T-cell (primary cell): Measurements from ENCODE around the gene MFGE8. TPM values are rescaled to one million over a fixed set of nuclear protein-coding genes. Genes with fewer than 3 reads are reported as not detected.

Experiments
- ATAC-seq, 4 experiments: fragments of 200-7000 bp in 3 of 4; fragments of 150-1000 bp in 1 of 4; cut with Tn5 transposase; replicated peaks in 1 of 4; 1 replicate in 3 of 4; 2 replicates in 1 of 4; pipeline ENCODE4 v1.10.0; 2021; ENCODE audit warnings: moderate library complexity in 3 of 4, mild to moderate bottlenecking in 2 of 4, moderate number of reproducible peaks in 1 of 4
- CTCF ChIA-PET, 2 donors: fragments of 300-600 bp; sonication (Branson Sonifier 250); formaldehyde crosslinking; loops; one replicate each; lab custom pipeline; 2022; ENCODE audit warnings: antibody characterized with exemption in 2 of 2; lab: Charles Lee
- POLR2A ChIA-PET, 2 donors: fragments of 300-600 bp; sonication (Branson Sonifier 250); formaldehyde crosslinking; loops; one replicate each; lab custom pipeline; 2022; ENCODE audit warnings: antibody characterized with exemption in 2 of 2; lab: Charles Lee
- DNase-seq, 35 experiments: peaks; one replicate each; pipeline versions ENCODE4 v3.0.0 to v3.0.0-alpha.2; 2013 to 2023
- H3K27ac ChIP-seq: one replicate; pipeline ENCODE4 v1.5.1; 2013; ENCODE audit warnings: low read length
- H3K27me3 ChIP-seq, 2 experiments: replicated peaks in 1 of 2; 1 replicate in 1 of 2; 2 replicates in 1 of 2; pipeline versions ENCODE4 v1.6.1 to v1.7.0; 2013; ENCODE audit warnings: low read length in 1 of 2, mixed read lengths in 1 of 2; ENCODE audit not compliant: control insufficient read depth in 2 of 2, insufficient read depth in 2 of 2; ENCODE audit errors: extremely low read depth in 1 of 2
- H3K36me3 ChIP-seq, 2 donors: 1 replicate in 1 of 2; 2 replicates in 1 of 2; pipeline versions ENCODE4 v1.6.1 to v1.7.0; 2013; ENCODE audit warnings: low read length in 1 of 2; ENCODE audit not compliant: control insufficient read depth in 2 of 2, insufficient read depth in 1 of 2; ENCODE audit errors: extremely low read depth in 1 of 2
- H3K4me1 ChIP-seq, 2 experiments: 1 replicate in 1 of 2; 2 replicates in 1 of 2; pipeline versions ENCODE4 v1.6.1 to v1.7.0; 2013; ENCODE audit warnings: low read length in 2 of 2, mixed read lengths in 1 of 2; ENCODE audit not compliant: insufficient read depth in 2 of 2, control insufficient read depth in 1 of 2; ENCODE audit errors: extremely low read depth in 1 of 2
- H3K4me3 ChIP-seq, 2 donors: 1 replicate in 1 of 2; 2 replicates in 1 of 2; pipeline versions ENCODE4 v1.5.1 to v1.7.0; 2013; ENCODE audit warnings: mild to moderate bottlenecking in 2 of 2, low read length in 1 of 2, moderate library complexity in 1 of 2; ENCODE audit not compliant: control insufficient read depth in 1 of 2; ENCODE audit errors: extremely low read depth in 1 of 2
- H3K9me3 ChIP-seq: 2 replicates; pipeline ENCODE4 v1.7.0; 2013
- H3K27ac Mint-ChIP-seq, 2 donors: one replicate each; pipeline ENCODE4 v1.8.0; 2020 to 2021; ENCODE audit warnings: mild to moderate bottlenecking in 2 of 2, mixed read lengths in 2 of 2
- H3K27me3 Mint-ChIP-seq, 2 donors: one replicate each; pipeline ENCODE4 v1.8.0; 2021 to 2022; ENCODE audit warnings: mixed read lengths in 2 of 2
- H3K36me3 Mint-ChIP-seq: one replicate; pipeline ENCODE4 v1.8.0; 2021; ENCODE audit warnings: mixed read lengths
- H3K4me1 Mint-ChIP-seq, 3 donors: one replicate each; pipeline ENCODE4 v1.8.0; 2020 to 2022; ENCODE audit warnings: mixed read lengths in 3 of 3, mild to moderate bottlenecking in 1 of 3
- H3K4me3 Mint-ChIP-seq, 3 donors: one replicate each; pipeline ENCODE4 v1.8.0; 2020 to 2022; ENCODE audit warnings: mild to moderate bottlenecking in 3 of 3, mixed read lengths in 3 of 3, moderate library complexity in 3 of 3
- H3K9me3 Mint-ChIP-seq, 3 donors: one replicate each; pipeline ENCODE4 v1.8.0; 2020 to 2022; ENCODE audit warnings: mixed read lengths in 3 of 3
- WGBS: methylation state at CpG from one replicate; pipeline ENCODE4 v1.1.5; 2013; ENCODE audit warnings: missing lambda C conversion rate; ENCODE audit not compliant: insufficient coverage; 5-methylcytosine and 5-hydroxymethylcytosine counted together
- total RNA-seq, 35 experiments: library from RNA in 6 of 35; stranded (reverse) in 6 of 35; fragments of 120-200 nt in 1 of 35; gene quantifications; one replicate each; pipeline versions ENCODE4 v1.2.1 to v1.2.4 and lab custom pipeline; 2013 to 2026

MFGE8 gene
- total RNA-seq, 5 donors from 2014 or later (not counting 1 experiment from before 2014, with no cell fraction given): 75.4 to 132 (median 99.5) TPM

DNA sequence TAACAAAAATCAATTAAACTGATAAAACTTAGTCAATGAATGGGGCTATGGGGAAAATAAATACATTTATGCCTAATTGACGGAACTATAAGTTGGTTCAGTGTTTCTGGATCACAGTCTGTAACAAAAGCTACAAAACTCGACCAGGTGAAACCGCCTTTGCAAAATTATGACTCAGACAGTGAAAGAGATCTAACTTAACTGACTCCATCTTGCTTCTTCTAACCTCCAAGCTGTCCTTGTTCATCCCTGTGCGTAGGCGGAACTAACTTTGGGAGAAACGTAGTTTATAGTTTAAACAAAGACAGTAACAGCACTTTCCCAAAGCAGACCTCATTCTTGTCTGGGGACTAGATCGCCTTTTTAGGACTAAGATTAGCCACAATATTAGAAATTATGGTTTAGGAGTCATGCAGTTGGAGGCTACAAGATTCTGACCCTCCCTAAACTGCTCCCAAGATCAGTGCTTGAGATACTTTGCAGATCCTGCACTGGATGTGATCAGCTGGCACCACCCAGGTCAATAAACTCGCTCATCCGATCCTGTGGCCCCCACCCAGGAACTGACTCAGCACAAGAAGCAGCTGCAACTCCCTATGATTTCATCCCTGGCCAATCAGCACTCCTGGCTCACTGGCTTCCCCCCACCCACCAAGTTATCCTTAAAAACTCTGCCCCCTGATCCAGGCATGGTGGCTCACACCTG is 7.2 kb upstream of the MFGE8 start:
- ChIA-PET CTCF (interaction anchor here in 1 of 2 donors (0.7 kb wide), 1 partner anchor 137 kb away, joined by 3 read pairs; no protein-coding TSS in a partner anchor), POLR2A (no interaction called here)
- WGBS: 19% methylated on average over 3 of the region's 9 CpGs
- Histone ChIP-seq H3K36me3 (no peaks in the 10 kb centered on the region), H3K4me3 (no peak overlapping the region), H3K27ac (no peak overlapping the region), H3K27me3 (peaks cover 3 to 9% of the 10 kb centered on the region in 2 experiments), H3K9me3 (no peaks in the 10 kb centered on the region), H3K4me1 (no peaks in the 10 kb centered on the region)
- peak in 1 of 4 experiments; percentile 32 for ATAC-seq
- Mint-ChIP-seq H3K36me3 (no peaks in the 10 kb centered on the region), H3K4me1 (peaks cover 0 to 8% (median 4%) of the 10 kb centered on the region in 3 donors), H3K27me3 (peaks cover 7 to 10% of the 10 kb centered on the region in 2 donors), H3K4me3 (no peak overlapping the region), H3K9me3 (no peaks in the 10 kb centered on the region), H3K27ac (no peak overlapping the region)
- DNase-seq: no peak

DNA sequence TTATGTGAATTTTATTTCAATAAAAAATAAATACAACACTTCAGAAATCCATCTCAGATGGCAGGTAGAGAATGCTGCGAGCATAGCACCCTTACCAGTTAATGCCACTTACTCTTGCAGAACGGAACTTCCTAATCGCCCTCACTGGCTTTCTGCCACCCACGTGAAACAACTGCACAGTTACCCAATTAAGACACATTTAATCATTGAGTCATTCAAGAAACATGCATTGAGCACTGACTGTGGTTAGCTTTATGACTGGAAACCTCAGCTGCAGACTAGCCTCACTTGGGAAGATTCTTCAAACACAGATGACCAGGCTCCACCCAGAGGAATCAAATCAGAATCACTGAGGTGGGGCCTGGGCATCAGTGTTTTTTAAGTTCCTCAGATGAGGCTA is 5.6 kb upstream of the MFGE8 start:
- ChIA-PET CTCF (no interaction called here), POLR2A (no interaction called here)
- Histone ChIP-seq H3K9me3 (no peaks in the 10 kb centered on the region), H3K27me3 (peaks cover 3 to 12% of the 10 kb centered on the region in 2 experiments), H3K4me3 (no peak overlapping the region), H3K36me3 (no peaks in the 10 kb centered on the region), H3K27ac (no peak overlapping the region), H3K4me1 (peaks cover 0 to under 1% of the 10 kb centered on the region in 2 experiments)
- H3K27me3 Mint-ChIP-seq: peaks cover 7 to 10% of the 10 kb centered on the region in 2 donors
- 40% methylated on average over 3 of the region's 4 CpGs for WGBS
- ATAC-seq: no peak
- no peaks in the 10 kb centered on the region for H3K36me3 Mint-ChIP-seq
- H3K9me3 Mint-ChIP-seq: no peaks in the 10 kb centered on the region
- H3K4me3 Mint-ChIP-seq: no peak overlapping the region
- peaks cover under 1 to 9% (median 4%) of the 10 kb centered on the region in 3 donors for H3K4me1 Mint-ChIP-seq
- DNase-seq: no peak
- H3K27ac Mint-ChIP-seq: no peak overlapping the region

DNA sequence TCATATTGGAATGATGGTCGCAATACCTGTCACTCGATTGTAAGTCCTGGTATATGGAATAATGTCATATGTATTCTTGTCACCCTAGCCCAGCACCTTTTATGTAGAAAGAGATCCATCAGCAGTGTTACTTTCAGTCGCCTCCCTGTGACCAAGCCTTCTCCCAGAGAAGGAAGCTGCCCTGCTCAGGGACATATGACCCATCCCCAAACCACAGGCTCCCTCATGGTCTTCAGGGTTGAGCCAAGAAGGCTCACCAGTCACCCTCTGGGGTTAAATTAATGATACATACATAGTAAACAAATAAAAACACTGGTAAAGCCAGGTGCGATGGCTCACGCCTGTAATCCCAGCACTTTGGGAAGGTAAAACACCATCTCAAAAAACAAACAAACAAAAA is 4.6 kb upstream of the MFGE8 start:
- Mint-ChIP-seq H3K4me1 (peaks cover 6 to 13% (median 9%) of the 10 kb centered on the region in 3 donors), H3K27me3 (peaks cover 7 to 10% of the 10 kb centered on the region in 2 donors), H3K4me3 (no peak overlapping the region), H3K9me3 (no peaks in the 10 kb centered on the region), H3K27ac (no peak overlapping the region), H3K36me3 (no peaks in the 10 kb centered on the region)
- H3K9me3 ChIP-seq: no peaks in the 10 kb centered on the region
- no peak overlapping the region for H3K27ac ChIP-seq
- ATAC-seq (no peak), DNase-seq (no peak)
- POLR2A ChIA-PET: no interaction called here
- 92% methylated on average over 2 of the region's 5 CpGs for WGBS
- H3K4me3 ChIP-seq: no peak overlapping the region
- H3K27me3 ChIP-seq: peaks cover 3 to 12% of the 10 kb centered on the region in 2 experiments
- H3K36me3 ChIP-seq: no peaks in the 10 kb centered on the region
- CTCF ChIA-PET: interaction anchor here (0.7 to 1.3 kb wide), 3 partner anchors 13 to 447 kb away, joined by 3 read pairs; no protein-coding TSS in a partner anchor
- H3K4me1 ChIP-seq: peaks cover 3 to 6% of the 10 kb centered on the region in 2 experiments

DNA sequence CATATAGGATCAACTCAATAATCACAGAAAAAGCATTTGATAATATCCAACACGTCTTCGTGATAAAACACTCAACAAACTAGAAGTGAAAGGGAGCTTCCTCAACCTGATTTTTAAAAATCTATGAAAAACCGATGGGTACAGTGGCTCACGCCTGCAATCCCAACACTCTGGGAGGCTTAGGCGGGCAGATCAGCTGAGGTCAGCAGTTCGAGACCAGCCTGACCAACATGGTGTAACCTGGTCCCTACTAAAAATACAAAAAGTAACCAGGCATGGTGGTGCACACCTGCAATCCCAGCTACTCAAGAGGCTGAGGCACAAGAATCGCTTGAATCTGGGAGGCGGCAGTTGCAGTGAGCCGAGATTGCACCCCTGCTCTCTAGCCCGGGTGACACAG is 2.2 kb upstream of the MFGE8 start:
- DNase-seq (no peak), ATAC-seq (no peak)
- H3K9me3 Mint-ChIP-seq: no peaks in the 10 kb centered on the region
- Histone ChIP-seq H3K27me3 (peaks cover 0 to 8% of the 10 kb centered on the region in 2 experiments), H3K9me3 (no peaks in the 10 kb centered on the region), H3K36me3 (no peaks in the 10 kb centered on the region), H3K4me1 (peaks cover 5 to 20% of the 10 kb centered on the region in 2 experiments), H3K4me3 (no peak overlapping the region), H3K27ac (no peak overlapping the region)
- H3K27me3 Mint-ChIP-seq: peaks cover 5 to 6% of the 10 kb centered on the region in 2 donors
- CTCF ChIA-PET: interaction anchor here in 1 of 2 donors (2.5 kb wide), 1 partner anchor 10 kb away, joined by 9 read pairs; no protein-coding TSS in a partner anchor
- POLR2A ChIA-PET: no interaction called here
- H3K4me1 Mint-ChIP-seq: peaks cover 25 to 30% (median 28%) of the 10 kb centered on the region in 3 donors
- no peak overlapping the region for H3K27ac Mint-ChIP-seq
- no peaks in the 10 kb centered on the region for H3K36me3 Mint-ChIP-seq
- 100% methylated on average over 5 of the region's 10 CpGs for WGBS
- no peak overlapping the region for H3K4me3 Mint-ChIP-seq

DNA sequence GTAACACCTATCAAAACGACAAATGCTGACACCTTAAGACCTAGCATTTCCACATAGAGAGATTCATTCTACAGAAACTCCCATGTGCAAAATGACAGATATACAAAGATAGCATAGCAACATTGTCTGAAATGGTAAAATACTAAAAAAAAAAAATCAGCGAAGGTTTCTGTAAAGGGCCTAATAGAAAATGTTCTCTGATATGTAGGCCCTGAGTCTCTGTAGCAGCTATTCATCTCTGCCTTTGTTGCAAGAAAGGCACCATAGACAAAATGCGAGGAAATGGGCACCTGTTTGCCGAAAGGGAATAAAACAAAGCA is 631 bp upstream of the MFGE8 start:
- peaks cover 25 to 39% (median 34%) of the 10 kb centered on the region in 3 donors for H3K4me1 Mint-ChIP-seq
- no CpG with 5 or more reads among the region's 4 CpGs for WGBS
- Histone ChIP-seq H3K27me3 (peaks cover 0 to 5% of the 10 kb centered on the region in 2 experiments), H3K27ac (peak overlapping the region; percentile 32), H3K4me1 (peaks cover 5 to 20% of the 10 kb centered on the region in 2 experiments), H3K4me3 (peak overlapping the region; percentile 75), H3K9me3 (no peaks in the 10 kb centered on the region), H3K36me3 (peaks cover 0 to 6% of the 10 kb centered on the region in 2 donors)
- H3K27ac Mint-ChIP-seq: peak overlapping the region; percentile 87 to 91
- no peaks in the 10 kb centered on the region for H3K9me3 Mint-ChIP-seq
- H3K27me3 Mint-ChIP-seq: peaks cover under 1 to 4% of the 10 kb centered on the region in 2 donors
- POLR2A ChIA-PET: no interaction called here
- H3K36me3 Mint-ChIP-seq: peaks cover 6% of the 10 kb centered on the region
- CTCF ChIA-PET: interaction anchor here in 1 of 2 donors (2.5 kb wide), 1 partner anchor 9 kb away, joined by 9 read pairs; no protein-coding TSS in a partner anchor
- DNase-seq (no peak), ATAC-seq (no peak)
- H3K4me3 Mint-ChIP-seq: peak overlapping the region; percentile 88 to 99 (median 97)

DNA sequence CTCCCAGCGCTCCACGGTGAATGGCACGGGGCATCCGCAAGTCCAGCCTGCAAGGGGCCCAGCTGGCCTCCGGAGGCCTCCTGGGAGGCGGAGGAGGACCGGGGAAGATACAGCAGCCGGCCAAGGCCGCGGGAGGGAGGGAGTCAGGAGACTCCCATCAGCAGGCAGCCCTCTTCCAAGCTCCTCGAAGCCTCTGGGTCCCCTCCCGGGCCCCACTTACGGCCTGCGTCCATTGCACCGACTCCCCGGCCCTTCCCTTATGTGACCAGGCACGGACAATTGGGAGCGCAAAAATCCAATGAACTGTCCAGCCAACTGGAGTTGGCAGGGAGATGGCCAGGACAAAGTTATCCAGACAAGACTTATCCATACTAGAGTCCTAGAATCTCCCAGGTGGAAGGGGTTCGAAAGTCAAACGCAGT is 668 bp downstream of the MFGE8 start:
- Mint-ChIP-seq H3K4me3 (peak overlapping the region; percentile 88 to 99 (median 97)), H3K27me3 (peaks cover 0 to 2% of the 10 kb centered on the region in 2 donors), H3K36me3 (peaks cover 6% of the 10 kb centered on the region), H3K27ac (peak overlapping the region; percentile 81 to 85), H3K9me3 (no peaks in the 10 kb centered on the region), H3K4me1 (peaks cover 27 to 39% (median 32%) of the 10 kb centered on the region in 3 donors)
- Histone ChIP-seq H3K27ac (peak overlapping the region; percentile 43), H3K36me3 (peaks cover 0 to 8% of the 10 kb centered on the region in 2 donors), H3K4me1 (peaks cover 5 to 20% of the 10 kb centered on the region in 2 experiments), H3K9me3 (no peaks in the 10 kb centered on the region), H3K27me3 (peaks cover 0 to 5% of the 10 kb centered on the region in 2 experiments), H3K4me3 (peak overlapping the region; percentile 75)
- DNase-seq (no peak), ATAC-seq (no peak)
- CTCF ChIA-PET: interaction anchor here in 1 of 2 donors (1.4 kb wide), 1 partner anchor 10 kb away, joined by 3 read pairs; no protein-coding TSS in a partner anchor
- 74% methylated on average over 16 of the region's 20 CpGs for WGBS
- POLR2A ChIA-PET: no interaction called here
